Gastrocnemius medialis (tissue), 4 donors: ENCODE results near the gene SECISBP2.

ENCODE experiments used
- CTCF ChIP-seq, 5 experiments: fragments of 450-650 bp in 3 of 5; fragments of 200-600 bp in 2 of 5; sonication (generic) in 2 of 5; IDR thresholded peaks in 4 of 5; conservative IDR thresholded peaks in 1 of 5; 1 replicate in 4 of 5; 2 replicates in 1 of 5; pipeline ENCODE4 v1.5.1; 2016 to 2019; ENCODE audit warnings: antibody characterized with exemption in 5 of 5, mild to moderate bottlenecking in 3 of 5, moderate library complexity in 3 of 5
- POLR2A ChIP-seq, 2 donors: fragments of 450-650 bp; IDR thresholded peaks; one replicate each; pipeline ENCODE4 v1.6.1; 2017; ENCODE audit warnings: antibody characterized with exemption in 2 of 2, mild to moderate bottlenecking in 2 of 2, moderate library complexity in 2 of 2

- TF ChIP-seq POLR2A (IDR thresholded peaks at IDR 0.05) (no peak), CTCF (IDR thresholded peaks at IDR 0.05 in 4 of 5, conservative IDR thresholded peaks at IDR 0.05 in 1 of 5) (no peak)
These were observed 60.2 kb downstream of the SECISBP2 start for GRCh38 chr9:89378541-89378940.
